Naive thymus-derived CD4-positive, alpha-beta T cell (primary cell): ENCODE measurements around the gene DNAH3. TPM values are rescaled to one million over a fixed set of nuclear protein-coding genes. Genes with fewer than 3 reads are reported as not detected.
"Not testable (repeated sequence)": the region's sequence is repeated elsewhere in the genome, so short reads cannot be mapped to it uniquely, and the experiment has no call there.

ENCODE experiments used
- ATAC-seq: fragments of 150-1000 bp; cut with Tn5 transposase; 2 replicates; pipeline ENCODE4 v1.10.0; 2021; ENCODE audit warnings: mild to moderate bottlenecking, moderate library complexity
- CTCF ChIA-PET: fragments of 350-600 bp; sonication (Branson Sonifier 250); formaldehyde crosslinking; loops from one replicate; lab custom pipeline; 2021; ENCODE audit warnings: antibody characterized with exemption; lab: Charles Lee
- POLR2A ChIA-PET: fragments of 350-600 bp; sonication (Branson Sonifier 250); formaldehyde crosslinking; loops from one replicate; lab custom pipeline; 2021; ENCODE audit warnings: antibody characterized with exemption, inconsistent platforms; lab: Charles Lee
- DNase-seq, 9 donors: peaks; one replicate each; pipeline versions ENCODE4 v3.0.0 to v3.0.0-alpha.2; 2020 to 2022; ENCODE audit warnings: mixed read lengths in 1 of 9
- H3K27ac ChIP-seq: one replicate; pipeline ENCODE4 v1.7.0; 2013; ENCODE audit warnings: mild to moderate bottlenecking, low read depth, low read length, moderate library complexity
- H3K27me3 ChIP-seq, 2 donors: one replicate each; pipeline ENCODE4 v1.7.0; 2013; ENCODE audit warnings: low read length in 2 of 2, mild to moderate bottlenecking in 2 of 2, moderate library complexity in 2 of 2; ENCODE audit not compliant: control insufficient read depth in 2 of 2, insufficient read depth in 2 of 2
- H3K36me3 ChIP-seq, 3 experiments: 1 replicate in 2 of 3; 2 replicates in 1 of 3; pipeline ENCODE4 v1.7.0; 2013; ENCODE audit warnings: low read length in 3 of 3, mild to moderate bottlenecking in 3 of 3, moderate library complexity in 1 of 3; ENCODE audit not compliant: insufficient read depth in 3 of 3, control insufficient read depth in 2 of 3
- H3K4me1 ChIP-seq, 2 donors: one replicate each; pipeline ENCODE4 v1.7.0; 2013; ENCODE audit warnings: low read length in 2 of 2, mild to moderate bottlenecking in 2 of 2, moderate library complexity in 1 of 2; ENCODE audit not compliant: control insufficient read depth in 2 of 2, insufficient read depth in 2 of 2
- H3K4me3 ChIP-seq: 2 replicates; pipeline ENCODE4 v1.7.0; 2013; ENCODE audit warnings: mild to moderate bottlenecking, low read length
- H3K9me3 ChIP-seq, 3 experiments: 1 replicate in 2 of 3; 2 replicates in 1 of 3; pipeline ENCODE4 v1.7.0; 2013; ENCODE audit warnings: low read length in 3 of 3; ENCODE audit not compliant: control insufficient read depth in 2 of 3
- H3K27ac Mint-ChIP-seq, 9 donors: one replicate each; pipeline ENCODE4 v1.8.0; 2020 to 2022; ENCODE audit warnings: mixed read lengths in 9 of 9, mild to moderate bottlenecking in 8 of 9, moderate library complexity in 5 of 9, inconsistent platforms in 2 of 9
- H3K27me3 Mint-ChIP-seq, 5 donors: one replicate each; pipeline ENCODE4 v1.8.0; 2021 to 2022; ENCODE audit warnings: mixed read lengths in 5 of 5, mild to moderate bottlenecking in 1 of 5
- H3K36me3 Mint-ChIP-seq, 5 donors: one replicate each; pipeline ENCODE4 v1.8.0; 2020 to 2022; ENCODE audit warnings: mixed read lengths in 5 of 5, mild to moderate bottlenecking in 3 of 5, inconsistent platforms in 1 of 5
- H3K4me1 Mint-ChIP-seq, 7 donors: one replicate each; pipeline ENCODE4 v1.8.0; 2020 to 2022; ENCODE audit warnings: mixed read lengths in 7 of 7, mild to moderate bottlenecking in 3 of 7, inconsistent platforms in 1 of 7
- H3K4me3 Mint-ChIP-seq, 10 donors: one replicate each; pipeline ENCODE4 v1.8.0; 2020 to 2022; ENCODE audit warnings: mild to moderate bottlenecking in 10 of 10, mixed read lengths in 10 of 10, moderate library complexity in 6 of 10, inconsistent platforms in 2 of 10
- H3K9me3 Mint-ChIP-seq, 11 donors: one replicate each; pipeline ENCODE4 v1.8.0; 2020 to 2022; ENCODE audit warnings: mixed read lengths in 11 of 11, mild to moderate bottlenecking in 4 of 11, inconsistent platforms in 1 of 11, moderate library complexity in 1 of 11
- intact Hi-C, 2 donors: fragments of 100-400 bp; cut with micrococcal nuclease; formaldehyde crosslinking; loops; one replicate each; pipeline ENCODE4 v1.15.1; 2023
- polyA plus RNA-seq, 2 donors: library from polyadenylated mRNA; unstranded; fragments of 300-500 nt; fragmentation: Illumina TruSeq; gene quantifications; one replicate each; pipeline ENCODE4 v1.2.3, GENCODE V29; 2021
- total RNA-seq, 6 experiments: library from RNA in 5 of 6; stranded (reverse) in 5 of 6; gene quantifications; 1 replicate in 5 of 6; 2 replicates in 1 of 6; pipeline ENCODE4 v1.2.3 and lab custom pipeline; 2021 to 2026

DNAH3 gene
- total and polyA plus RNA-seq, 7 experiments from 2014 or later, result not detected

- Histone ChIP-seq H3K9me3 (no peaks in the 10 kb centered on the region), H3K4me3 (peak overlapping the region; percentile 3), H3K36me3 (no peaks in the 10 kb centered on the region), H3K4me1 (no peaks in the 10 kb centered on the region), H3K27ac (no peak overlapping the region), H3K27me3 (no peaks in the 10 kb centered on the region)
- H3K4me3 Mint-ChIP-seq, result peak overlapping the region; percentile 65 to 92 (median 88)
- intact Hi-C loops, result no loop called here
- peaks cover 6 to 28% (median 20%) of the 10 kb centered on the region in 7 donors for H3K4me1 Mint-ChIP-seq
- no peaks in the 10 kb centered on the region for H3K27me3 Mint-ChIP-seq
- ATAC-seq (peak; percentile 48), DNase-seq (peak in 4 of 9 donors; percentile 2 to 29 (median 20))
- POLR2A ChIA-PET, result no interaction called here
- H3K27ac Mint-ChIP-seq, result peak overlapping the region in 8 of 9 donors; percentile 3 to 93 (median 80)
- CTCF ChIA-PET, result no interaction called here
- H3K36me3 Mint-ChIP-seq, result peaks cover 3 to 26% (median 22%) of the 10 kb centered on the region in 5 donors
- H3K9me3 Mint-ChIP-seq, result peaks cover 0 to 13% (median 6%) of the 10 kb centered on the region in 11 donors
Observed at GRCh38 chr16:21116148-21116693, 34.4 kb downstream of the DNAH3 start.

- CTCF ChIA-PET, ATAC-seq, H3K27me3 Mint-ChIP-seq, H3K4me1 ChIP-seq, H3K36me3 ChIP-seq, H3K9me3 ChIP-seq, H3K27me3 ChIP-seq, H3K27ac ChIP-seq, H3K27ac Mint-ChIP-seq, DNase-seq, intact Hi-C loops, POLR2A ChIA-PET: not testable (repeated sequence)
- peak overlapping the region; percentile 3 for H3K4me3 ChIP-seq
- H3K36me3 Mint-ChIP-seq, result peaks cover 3 to 19% (median 16%) of the 10 kb centered on the region in 5 donors
- peak overlapping the region in 2 of 10 donors; percentile 87 to 89 for H3K4me3 Mint-ChIP-seq
- H3K9me3 Mint-ChIP-seq, result peaks cover 0 to 10% (median 6%) of the 10 kb centered on the region in 11 donors
- H3K4me1 Mint-ChIP-seq, result peaks cover 6 to 28% (median 20%) of the 10 kb centered on the region in 7 donors
Observed at GRCh38 chr16:21115551-21115950, 35.1 kb downstream of the DNAH3 start.

GRCh38 chr16:21103941-21104860 lies 46.4 kb downstream of the DNAH3 start:
- intact Hi-C loops, result no loop called here
- Histone ChIP-seq H3K4me3 (no peak overlapping the region), H3K36me3 (no peaks in the 10 kb centered on the region), H3K27ac (no peak overlapping the region), H3K9me3 (no peaks in the 10 kb centered on the region), H3K4me1 (no peaks in the 10 kb centered on the region), H3K27me3 (no peaks in the 10 kb centered on the region)
- Mint-ChIP-seq H3K4me1 (peaks cover 0 to 2% (median 0%) of the 10 kb centered on the region in 7 donors), H3K36me3 (no peaks in the 10 kb centered on the region), H3K27me3 (peaks cover 0 to 27% (median 11%) of the 10 kb centered on the region in 5 donors), H3K27ac (no peak overlapping the region), H3K9me3 (no peaks in the 10 kb centered on the region), H3K4me3 (no peak overlapping the region)
- CTCF ChIA-PET, result no interaction called here
- DNase-seq, result no peak
- POLR2A ChIA-PET, result no interaction called here
- ATAC-seq, result no peak

- Histone ChIP-seq H3K9me3 (no peaks in the 10 kb centered on the region), H3K4me1 (no peaks in the 10 kb centered on the region), H3K27me3 (no peaks in the 10 kb centered on the region), H3K4me3 (no peak overlapping the region), H3K36me3 (no peaks in the 10 kb centered on the region), H3K27ac (no peak overlapping the region)
- intact Hi-C loops, result loop anchor here in 1 of 2 donors (1.0 kb wide), 1 partner anchor 252 kb away; no protein-coding TSS in a partner anchor
- H3K4me1 Mint-ChIP-seq, result peaks cover 0 to 2% (median 0%) of the 10 kb centered on the region in 7 donors
- peak in 2 of 9 donors; percentile 2 to 6 for DNase-seq
- H3K27ac Mint-ChIP-seq, result no peak overlapping the region
- H3K27me3 Mint-ChIP-seq, result peaks cover 9 to 40% (median 20%) of the 10 kb centered on the region in 5 donors
- POLR2A ChIA-PET, result no interaction called here
- no peaks in the 10 kb centered on the region for H3K9me3 Mint-ChIP-seq
- no peak for ATAC-seq
- CTCF ChIA-PET, result interaction anchor here (1.7 kb wide), 1 partner anchor 252 kb away, joined by 6 read pairs; no protein-coding TSS in a partner anchor
- no peak overlapping the region for H3K4me3 Mint-ChIP-seq
- no peaks in the 10 kb centered on the region for H3K36me3 Mint-ChIP-seq
Observed at GRCh38 chr16:21101631-21102420, 48.8 kb downstream of the DNAH3 start.

- POLR2A ChIA-PET, result no interaction called here
- CTCF ChIA-PET, result no interaction called here
- Mint-ChIP-seq H3K27me3 (peaks cover 9 to 47% (median 28%) of the 10 kb centered on the region in 5 donors), H3K4me3 (no peak overlapping the region), H3K27ac (no peak overlapping the region), H3K4me1 (peaks cover 0 to 2% (median 0%) of the 10 kb centered on the region in 7 donors), H3K36me3 (no peaks in the 10 kb centered on the region), H3K9me3 (peaks cover 0 to 2% (median 0%) of the 10 kb centered on the region in 11 donors)
- Histone ChIP-seq H3K4me3 (no peak overlapping the region), H3K4me1 (no peaks in the 10 kb centered on the region), H3K27me3 (no peaks in the 10 kb centered on the region), H3K36me3 (no peaks in the 10 kb centered on the region), H3K27ac (no peak overlapping the region), H3K9me3 (no peaks in the 10 kb centered on the region)
- intact Hi-C loops, result no loop called here
- no peak for DNase-seq
- ATAC-seq, result no peak
Observed at GRCh38 chr16:21100447-21100846, 50.2 kb downstream of the DNAH3 start.

- no peak overlapping the region for H3K4me3 ChIP-seq
- Mint-ChIP-seq H3K36me3 (peaks cover 0 to 3% (median 0%) of the 10 kb centered on the region in 5 donors), H3K9me3 (peaks cover 0 to 26% (median 5%) of the 10 kb centered on the region in 11 donors), H3K4me1 (no peaks in the 10 kb centered on the region), H3K4me3 (no peak overlapping the region), H3K27me3 (peaks cover 9 to 57% (median 25%) of the 10 kb centered on the region in 5 donors), H3K27ac (no peak overlapping the region)
- H3K27ac ChIP-seq, result no peak overlapping the region
- DNase-seq (no peak), ATAC-seq (no peak)
- intact Hi-C loops, result no loop called here
- no peaks in the 10 kb centered on the region for H3K36me3 ChIP-seq
- H3K4me1 ChIP-seq, result no peaks in the 10 kb centered on the region
- H3K27me3 ChIP-seq, result no peaks in the 10 kb centered on the region
- no peaks in the 10 kb centered on the region for H3K9me3 ChIP-seq
- CTCF ChIA-PET, result interaction anchor here (0.5 to 1.0 kb wide), 2 partner anchors 18 to 887 kb away, joined by 3 read pairs; no protein-coding TSS in a partner anchor
- POLR2A ChIA-PET, result no interaction called here
Observed at GRCh38 chr16:21097151-21097550, 53.5 kb downstream of the DNAH3 start.
